Right renal pelvis (tissue), 4 donors: ENCODE results near the gene KIFC3. TPM values are rescaled to one million over a fixed set of nuclear protein-coding genes. Genes with fewer than 3 reads are reported as not detected.
"Not testable (repeated sequence)": the region's sequence is repeated elsewhere in the genome, so short reads cannot be mapped to it uniquely, and the experiment has no call there.

Experiments
- DNase-seq, 4 donors: peaks; one replicate each; pipeline ENCODE4 v3.0.0-alpha.2; 2013; ENCODE audit warnings: low read depth in 4 of 4, low spot score in 3 of 4, missing footprints in 1 of 4
- polyA plus RNA-seq, 4 donors: library from polyadenylated mRNA; unstranded; fragments of 120-200 nt; gene quantifications; one replicate each; pipeline ENCODE4 v1.2.1, GENCODE V29; 2013; ENCODE audit not compliant: insufficient read length in 4 of 4

The KIFC3 gene
- polyA plus RNA-seq, 4 donors: 48.6 to 67.8 (median 50.9) TPM

DNA sequence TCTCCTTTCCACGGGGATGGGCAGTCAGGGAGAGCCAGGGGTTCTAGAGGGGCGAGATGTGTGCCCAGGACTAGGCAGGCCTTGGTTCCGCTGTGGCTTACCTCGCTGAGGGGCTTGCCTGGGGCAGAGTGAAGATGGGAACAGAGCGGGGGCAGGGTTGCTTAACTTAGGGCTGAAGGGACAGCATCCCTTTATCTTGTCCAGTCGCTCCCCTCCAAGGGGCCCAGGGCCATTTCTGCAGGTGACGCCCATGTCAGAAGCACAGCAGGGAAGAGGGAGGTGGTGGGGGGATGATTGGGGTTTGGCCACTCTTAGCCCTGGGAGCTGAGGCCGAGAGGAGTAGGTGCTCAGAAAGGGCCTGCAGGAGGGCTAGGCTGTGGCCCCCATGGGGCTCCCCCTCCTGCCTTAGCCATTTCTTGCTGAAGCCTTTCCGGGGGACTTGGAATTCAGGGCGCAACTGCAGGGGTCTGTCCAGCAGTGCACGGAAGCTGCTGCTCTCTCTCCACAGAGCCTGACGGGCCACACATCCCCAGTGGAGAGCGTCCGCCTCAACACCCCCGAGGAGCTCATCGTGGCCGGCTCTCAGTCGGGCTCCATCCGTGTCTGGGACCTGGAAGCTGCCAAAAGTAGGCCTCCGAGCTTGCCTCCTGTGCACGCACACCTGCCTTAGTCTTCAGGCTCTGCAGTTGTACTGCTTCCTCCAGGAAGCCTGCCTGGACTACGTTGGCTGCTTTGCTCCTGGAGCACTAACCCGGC, 58.2 kb downstream of the KIFC3 start:
- no peak for DNase-seq

DNA sequence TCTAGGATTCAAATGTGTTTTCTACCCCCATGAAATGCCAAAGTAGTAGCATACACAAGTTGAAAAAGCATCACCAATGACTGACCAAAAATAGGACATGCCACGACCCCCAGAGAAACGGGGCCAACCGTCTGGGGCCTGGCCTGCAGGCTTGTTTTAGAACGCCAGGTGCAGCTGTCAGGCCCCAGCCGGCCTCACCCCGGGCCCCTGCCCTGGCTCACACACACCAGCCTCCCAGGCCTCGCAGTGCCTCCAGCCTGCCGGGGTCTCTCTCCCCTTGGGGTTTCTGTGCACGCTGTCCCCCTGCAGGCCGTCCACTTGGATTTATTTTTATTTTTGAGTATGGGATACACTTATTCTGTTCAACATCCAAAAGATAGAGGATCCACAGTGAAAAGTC, 58.8 kb downstream of the KIFC3 start:
- DNase-seq: no peak

DNA sequence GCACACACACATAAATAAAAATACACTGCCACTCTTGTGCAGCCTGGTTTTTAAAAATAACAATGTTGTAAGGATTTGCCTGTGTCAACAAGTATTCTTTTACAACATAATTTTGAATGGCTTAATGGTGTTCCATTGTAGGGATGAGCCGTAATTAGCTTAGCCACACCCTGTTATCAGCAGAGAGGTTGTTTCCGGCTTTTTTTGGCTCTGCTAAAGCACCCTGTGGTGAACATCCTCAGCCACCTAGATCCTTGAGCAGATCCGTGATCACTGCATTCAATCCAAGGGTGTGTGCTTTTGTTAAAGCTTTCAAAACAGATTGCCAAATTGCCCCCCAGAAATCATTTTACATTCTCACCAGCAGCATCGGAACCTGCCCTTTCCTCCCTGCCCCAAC, 59.7 kb downstream of the KIFC3 start:
- DNase-seq: no peak

DNA sequence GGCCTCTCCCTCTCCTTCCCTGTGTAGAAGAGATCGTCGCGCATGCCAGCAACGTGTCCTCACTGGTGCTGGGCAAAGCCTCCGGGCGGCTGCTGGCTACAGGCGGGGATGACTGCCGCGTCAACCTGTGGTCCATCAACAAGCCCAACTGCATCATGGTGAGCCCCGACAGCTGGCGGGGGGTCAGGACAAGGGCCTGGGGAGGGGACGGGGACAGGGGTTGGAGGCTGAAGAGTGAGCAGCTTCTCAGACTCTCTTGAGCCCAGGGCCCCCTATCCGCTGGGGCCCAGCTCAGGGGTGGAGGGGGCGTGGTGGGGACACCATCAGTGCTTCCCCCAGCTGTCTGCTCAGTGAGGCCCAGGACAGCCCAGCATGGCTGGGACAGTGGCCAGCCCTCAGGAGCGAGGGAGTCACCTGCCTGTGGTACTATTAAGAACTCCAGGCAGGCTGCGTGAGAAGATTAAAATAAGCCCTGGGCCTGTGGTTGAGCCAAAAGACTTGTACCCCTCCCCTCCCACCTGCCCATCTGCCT, 60.6 kb downstream of the KIFC3 start:
- no peak for DNase-seq

DNA sequence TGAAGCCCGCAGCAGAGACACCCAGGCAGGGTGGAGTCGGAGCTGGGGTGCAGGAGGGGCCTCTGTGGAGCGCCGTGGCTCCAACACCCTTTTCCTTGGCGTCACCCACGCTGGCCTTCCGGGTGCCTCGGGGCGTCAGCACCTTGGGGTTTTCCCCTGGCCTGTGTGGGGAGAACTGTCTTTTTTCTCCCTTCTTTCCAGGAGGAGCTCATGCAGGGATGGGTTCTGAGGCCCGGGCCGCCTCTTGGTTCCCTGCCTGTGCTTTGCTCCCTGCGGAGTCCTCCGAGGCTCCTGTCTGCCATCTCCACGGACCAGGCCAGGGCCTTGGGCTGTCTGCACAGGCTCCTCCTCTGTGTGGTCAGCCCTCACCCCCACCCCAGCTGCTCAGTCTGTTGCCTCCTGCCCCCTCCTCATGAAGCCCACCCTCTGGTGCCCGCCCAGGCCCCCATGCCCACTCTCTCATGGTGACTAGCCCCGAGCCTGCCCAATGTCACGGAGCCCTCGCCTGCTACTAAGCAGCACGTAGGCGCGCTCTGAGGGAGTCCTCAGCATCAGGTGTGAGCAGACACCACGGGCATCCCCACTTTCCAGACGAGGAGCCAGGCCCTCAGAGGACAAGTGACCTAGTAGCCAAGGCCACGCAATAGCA, 61.7 kb downstream of the KIFC3 start:
- no peak for DNase-seq

DNA sequence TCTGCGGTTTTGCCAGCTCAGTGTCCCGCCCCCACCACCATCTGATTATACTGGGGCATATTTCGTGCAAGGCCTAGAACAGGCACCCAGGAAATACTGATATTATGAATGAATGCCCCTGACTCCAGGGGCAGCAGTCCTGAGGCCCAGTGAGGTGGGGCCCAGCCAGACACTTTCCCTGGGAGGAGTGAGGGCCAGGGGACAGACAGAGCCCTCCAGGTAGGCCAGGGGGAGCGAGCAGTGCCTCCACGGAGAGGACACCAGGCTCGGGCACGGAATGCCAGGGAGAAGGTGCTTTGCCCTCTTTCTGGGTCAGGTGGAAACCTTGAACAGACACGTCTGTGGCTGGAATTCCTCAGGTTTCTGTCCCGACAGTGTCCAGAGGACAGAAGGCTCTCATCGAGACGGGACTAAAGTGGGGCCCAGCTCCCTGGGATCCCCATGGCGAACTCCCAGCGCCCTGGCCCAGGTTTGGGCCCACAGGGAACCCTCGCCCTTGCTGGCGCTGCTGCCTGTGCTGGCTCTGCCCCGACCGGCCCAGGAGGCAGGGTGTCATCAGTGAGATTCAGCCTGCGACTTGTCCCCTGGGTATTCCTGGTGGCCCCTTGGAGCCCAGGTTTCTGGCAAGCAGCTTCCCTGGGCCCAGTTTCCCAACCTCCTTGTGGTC, 62.4 kb downstream of the KIFC3 start:
- no peak for DNase-seq

DNA sequence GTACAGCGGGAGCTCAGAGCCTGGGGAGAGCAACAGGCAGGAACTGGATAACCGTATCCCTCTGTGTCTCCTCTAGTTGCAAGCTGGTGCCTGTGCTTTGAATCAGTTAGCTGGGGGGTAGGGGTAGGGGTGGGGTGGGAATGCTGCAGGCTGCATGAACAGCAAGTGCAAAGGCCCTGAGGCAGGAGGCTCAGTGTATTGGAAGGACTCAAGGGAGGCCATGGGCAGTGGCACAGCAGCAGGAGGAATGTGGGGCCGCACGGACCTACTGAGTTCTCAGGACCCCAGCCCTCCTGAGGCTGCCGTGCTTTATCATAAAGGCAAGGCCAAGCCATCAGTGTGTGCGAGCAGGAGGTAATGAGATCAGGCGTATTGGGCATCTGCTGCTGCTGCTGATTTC, 63.4 kb downstream of the KIFC3 start:
- no peak for DNase-seq

DNA sequence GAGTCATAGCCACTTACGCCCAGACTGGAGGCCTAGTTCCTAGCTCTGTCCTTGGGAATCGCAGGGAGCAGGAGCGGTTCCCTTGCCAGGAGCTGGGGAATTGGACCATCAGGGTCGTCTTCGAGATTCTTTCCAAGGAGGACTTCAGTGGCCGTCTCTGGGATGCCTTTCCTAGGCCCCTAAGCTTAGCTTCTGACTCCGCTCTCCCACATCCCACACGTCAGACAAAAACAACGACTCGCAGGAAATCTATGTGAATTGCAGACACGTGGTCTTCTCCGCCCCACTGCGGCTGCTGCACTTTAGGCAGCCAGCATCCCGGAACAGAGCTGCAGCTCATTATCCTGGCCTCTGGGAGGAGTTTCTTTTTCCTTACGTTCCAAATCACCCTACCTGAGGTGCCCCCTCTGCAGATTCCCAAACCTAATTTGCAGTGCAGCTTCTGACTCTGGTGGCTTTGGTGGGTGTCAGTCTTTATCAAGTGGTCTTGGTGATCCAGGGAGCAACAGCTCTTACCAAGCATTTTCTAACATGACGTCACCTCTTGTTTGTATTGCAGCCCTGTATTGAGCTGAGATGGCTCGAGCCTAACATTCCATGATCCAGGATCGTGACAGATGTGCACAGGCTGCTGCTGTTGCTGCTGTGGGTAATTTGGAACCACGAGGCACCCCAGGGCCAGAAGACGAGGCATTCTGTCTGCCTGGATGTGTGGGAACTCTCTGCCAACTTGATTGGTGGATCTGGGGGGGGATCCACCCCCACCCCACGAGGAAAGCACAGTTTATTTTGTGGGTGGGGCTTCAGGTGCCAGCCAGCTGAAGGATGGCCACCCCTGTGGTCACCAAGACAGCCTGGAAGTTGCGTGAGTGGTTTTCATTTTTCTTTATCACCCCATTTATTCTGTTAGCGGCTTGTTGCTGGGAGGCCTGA, 65.6 kb downstream of the KIFC3 start:
- DNase-seq: peak in 1 of 4 donors; percentile 40

DNA sequence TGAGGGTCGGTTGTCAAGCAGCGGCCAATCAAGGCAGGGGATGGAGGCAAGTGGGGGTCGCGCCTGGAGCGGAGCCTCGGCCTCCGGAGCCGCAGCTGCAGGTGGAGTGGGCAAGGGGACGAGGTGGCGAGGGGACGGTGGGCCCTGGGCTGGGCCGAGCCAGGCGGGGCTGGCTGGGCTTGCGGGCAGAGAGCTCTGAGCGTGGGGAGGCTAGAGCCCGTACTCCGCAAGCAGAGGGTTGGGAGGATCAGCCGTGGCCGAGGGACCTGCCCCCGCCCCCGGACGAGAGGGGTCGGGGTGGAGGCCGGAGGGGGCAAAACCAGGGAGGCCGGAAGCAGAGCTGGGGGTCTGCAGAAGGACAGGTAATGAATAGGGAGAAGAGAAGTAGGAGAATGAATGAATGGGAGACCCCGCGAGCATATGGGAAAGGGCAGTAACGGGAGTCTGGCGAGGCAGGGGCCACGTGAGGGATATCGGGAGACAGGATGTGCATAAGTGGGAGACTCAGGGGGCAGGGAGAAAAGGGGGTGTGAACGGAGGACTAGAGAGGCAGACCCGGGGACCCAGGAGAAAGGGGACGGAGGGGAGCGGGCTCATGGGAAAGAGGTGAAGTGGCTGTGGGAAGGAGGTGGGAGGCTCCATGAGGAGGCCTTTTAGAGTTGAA, 66.4 kb downstream of the KIFC3 start, which contains the start of gene KATNB1:
Gene KATNB1 (plus strand): TSS at position 16 of the 664 bp plus-strand sequence. CDS start 1,474 bp downstream, outside the sequence.
- no peak for DNase-seq

DNA sequence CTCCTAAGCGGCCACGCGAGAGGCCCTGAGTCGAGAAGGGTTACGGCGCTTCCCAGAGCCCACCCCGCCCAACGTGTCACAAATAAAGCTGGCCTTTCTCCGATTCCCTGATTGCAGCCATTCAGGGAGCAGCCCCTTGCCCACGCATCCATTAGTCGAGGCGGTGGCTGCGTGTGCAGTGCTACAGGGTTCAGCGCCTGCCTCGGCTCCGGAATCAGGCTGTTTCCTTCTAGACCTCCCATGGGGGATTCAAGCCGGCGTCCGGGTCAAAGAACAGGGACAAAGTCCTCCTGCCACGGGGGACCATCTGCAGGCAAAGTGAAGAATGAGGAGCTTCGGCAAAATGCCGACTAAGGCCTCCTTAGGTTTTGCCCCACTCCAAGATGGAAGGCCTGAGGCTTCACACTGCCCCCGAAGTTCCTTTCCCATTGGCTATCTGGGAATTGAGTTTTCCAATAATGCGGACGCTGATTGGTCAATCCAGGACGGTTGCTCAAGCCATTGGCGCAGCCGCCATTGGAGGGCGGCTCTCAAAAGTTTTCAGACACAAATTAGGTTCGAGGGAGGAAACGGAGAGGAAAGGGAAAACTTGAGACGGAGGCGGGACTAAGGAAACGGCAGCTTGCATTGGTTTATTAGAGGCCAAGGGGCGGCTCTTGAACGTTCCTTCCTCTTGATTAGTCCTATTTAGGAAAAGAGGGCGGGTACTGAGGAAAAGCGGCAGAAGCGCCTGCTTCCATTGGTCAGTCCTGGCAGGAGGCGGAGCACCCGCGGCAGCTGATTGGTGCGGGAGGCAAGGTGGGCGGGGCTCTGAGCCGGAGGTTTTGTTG, 67.2 kb downstream of the KIFC3 start:
- DNase-seq: peak; percentile 99 to 100 (median 100)

DNA sequence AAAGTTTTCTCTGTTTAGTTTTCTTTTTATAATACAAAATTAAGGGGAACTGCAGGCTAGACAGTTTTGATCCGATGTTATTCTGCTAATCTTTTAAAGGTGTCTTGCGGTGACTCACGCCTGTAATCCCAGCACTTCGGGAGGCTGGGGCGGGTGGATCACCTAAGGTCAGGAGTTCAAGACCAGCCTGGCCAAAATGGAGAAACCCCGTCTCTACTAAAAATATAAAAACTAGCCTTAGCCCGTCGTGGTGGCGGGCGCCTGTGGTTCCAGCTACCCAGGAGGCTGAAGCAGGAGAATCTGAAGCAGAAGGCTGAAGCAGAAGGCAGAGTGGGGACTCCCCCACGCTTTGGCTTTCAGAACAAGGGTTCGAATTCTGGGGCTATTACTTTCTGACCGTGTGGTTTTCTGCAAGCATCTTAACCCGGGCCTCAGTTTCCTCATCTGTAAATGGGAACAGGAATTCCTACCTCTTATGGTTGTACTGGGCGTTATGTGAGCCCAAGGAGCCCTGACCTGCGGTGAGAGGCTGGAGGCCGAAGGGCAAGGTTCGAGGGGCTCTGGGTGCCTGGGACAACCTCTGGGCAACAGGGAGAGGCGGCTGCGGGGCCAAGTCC, 67.9 kb downstream of the KIFC3 start:
- no peak for DNase-seq

DNA sequence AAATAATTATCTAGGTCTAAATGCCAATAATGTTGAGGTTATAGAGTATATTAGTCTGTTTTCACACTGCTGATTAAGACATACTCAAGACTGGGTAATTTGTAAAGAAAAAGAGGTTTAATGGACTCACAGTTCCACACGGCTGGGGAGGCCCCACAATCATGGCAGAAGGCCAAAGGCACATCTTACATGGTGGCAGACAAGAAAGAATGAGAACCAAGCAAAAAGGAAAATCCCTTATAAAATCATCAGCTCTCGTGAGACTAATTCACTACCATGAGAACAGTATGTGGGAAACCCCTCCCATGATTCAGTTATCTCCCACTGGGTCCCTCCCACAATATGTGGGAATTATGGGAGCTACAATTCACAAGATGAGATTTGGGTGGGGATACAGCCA, 69.6 kb downstream of the KIFC3 start:
- DNase-seq: no peak

DNA sequence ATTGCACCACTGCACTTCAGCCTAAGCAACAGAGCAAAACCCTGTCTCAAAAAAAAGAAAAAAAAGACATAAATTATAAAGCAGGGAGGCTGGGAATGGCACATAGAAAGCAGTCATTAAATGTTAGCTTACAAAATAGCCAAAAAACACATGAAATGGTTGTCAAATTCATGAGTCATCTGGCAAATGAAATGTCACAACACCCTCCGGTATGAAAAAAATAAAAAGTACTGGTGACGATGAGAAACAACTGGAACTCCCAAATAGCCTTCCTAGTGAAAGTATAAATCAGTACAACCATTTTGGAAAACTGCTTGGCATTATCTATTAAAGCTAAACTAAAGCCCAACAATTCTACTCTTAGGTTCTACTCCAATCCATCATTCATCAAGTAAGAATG, 70.3 kb downstream of the KIFC3 start:
- DNase-seq: no peak

DNA sequence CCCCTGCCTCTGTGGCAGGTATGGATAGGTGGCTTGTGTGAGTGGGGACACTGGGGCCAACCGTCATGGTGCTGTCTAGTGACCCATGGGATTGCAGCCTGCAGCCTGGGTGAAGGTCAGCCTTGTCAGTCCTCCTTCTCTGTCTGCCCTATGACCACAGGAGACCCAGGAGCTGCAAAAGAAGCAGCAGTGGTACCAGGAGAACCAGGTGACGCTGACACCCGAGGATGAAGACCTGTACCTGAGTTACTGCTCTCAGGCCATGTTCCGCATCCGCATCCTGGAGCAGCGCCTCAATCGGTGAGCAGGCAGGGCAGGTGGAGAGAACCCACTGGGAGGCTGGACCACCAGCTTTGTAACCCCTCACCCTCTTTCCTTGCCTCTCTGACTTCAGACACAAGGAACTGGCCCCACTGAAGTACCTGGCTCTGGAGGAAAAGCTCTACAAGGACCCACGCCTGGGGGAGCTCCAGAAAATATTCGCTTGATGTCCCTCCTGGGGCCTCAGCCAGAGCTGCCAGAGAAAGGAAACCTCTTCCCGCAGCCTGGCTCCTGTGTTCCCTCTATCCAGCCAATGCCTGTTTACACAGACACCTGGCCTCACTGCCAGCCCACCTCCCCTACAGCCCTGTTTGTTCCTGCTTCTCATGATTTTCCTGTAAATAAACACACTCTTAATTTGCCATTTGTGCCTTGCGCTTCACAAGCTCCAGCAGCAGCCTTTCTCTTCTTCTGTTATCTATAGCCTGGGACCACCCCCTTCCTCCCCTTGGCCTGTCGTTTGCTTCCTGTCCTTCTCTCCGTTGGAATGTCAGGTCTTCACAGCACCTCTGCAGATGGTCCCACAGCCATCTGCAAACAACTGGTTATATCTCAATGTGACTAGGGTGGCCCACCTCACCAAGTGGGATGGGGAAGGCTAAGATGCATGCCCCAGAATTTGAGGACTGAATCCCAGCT, 71.2 kb downstream of the KIFC3 start:
- DNase-seq: no peak

DNA sequence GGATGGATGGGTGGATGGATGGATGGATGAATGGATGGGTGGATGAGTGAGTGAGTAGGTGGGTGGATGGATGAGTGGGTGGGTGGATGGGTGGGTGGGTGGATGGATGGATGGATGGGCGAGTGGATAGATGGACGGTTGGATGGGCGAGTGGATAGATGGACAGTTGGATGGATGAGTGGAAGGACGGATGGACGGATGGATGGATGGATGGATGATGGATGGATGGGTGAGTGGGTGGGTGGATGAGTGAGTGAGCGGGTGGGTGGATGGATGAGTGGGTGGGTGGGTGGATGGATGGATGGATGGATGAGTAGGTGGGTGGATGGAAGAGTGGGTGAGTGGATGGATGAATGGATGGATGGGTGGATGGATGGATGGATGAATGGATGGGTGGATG, 72.4 kb downstream of the KIFC3 start:
- not testable (repeated sequence) for DNase-seq

DNA sequence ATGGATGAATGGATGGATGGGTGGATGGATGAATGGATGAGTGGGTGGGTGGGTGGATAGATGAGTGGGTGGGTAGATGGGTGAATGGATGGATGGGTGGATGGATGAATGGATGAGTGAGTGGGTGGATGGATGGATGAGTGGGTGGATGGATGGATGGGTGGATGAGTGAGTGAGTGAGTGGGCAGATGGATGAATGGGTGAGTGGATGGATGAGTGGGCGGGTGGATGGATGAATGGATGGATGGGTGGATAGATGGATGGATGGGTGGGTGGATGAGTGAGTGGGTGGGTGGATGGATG, 73.2 kb downstream of the KIFC3 start:
- DNase-seq: no peak

DNA sequence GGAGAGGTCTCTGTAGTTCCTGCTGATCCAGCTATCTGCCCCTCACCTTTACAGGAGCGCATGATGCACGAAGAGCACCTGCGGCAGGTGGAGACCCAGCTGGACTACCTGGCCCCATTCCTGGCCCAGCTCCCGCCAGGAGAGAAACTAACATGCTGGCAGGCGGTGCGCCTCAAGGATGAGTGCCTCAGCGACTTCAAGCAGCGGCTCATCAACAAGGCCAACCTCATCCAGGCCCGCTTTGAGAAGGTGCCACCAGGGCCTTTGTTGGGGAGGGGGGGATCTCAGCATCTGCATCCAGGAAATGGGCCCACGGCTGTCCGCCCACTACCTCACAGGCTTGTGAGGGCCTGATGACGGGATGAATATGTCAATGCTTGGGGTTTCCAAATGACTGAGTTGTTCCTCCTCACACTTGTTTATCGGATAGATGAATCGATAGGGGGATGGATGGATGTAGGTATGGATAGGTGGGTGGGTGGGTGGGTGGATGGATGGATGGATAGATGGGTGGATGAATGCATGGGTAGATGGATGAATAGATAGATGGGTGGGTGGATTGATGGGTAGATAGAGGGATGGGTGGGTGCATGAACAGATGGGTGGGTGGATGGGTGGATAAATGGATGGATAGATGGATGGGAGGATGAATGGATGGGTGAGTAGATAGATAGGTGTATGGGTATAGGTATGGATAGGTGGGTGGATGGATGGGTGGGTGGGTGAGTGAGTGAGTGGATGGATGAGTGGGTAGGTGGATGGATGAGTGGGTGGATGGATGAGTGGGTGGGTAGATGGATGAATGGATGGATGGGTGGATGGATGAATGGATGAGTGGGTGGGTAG, 73.7 kb downstream of the KIFC3 start:
- no peak for DNase-seq
